Measurements from ENCODE around the gene ENPP7. TPM values are rescaled to one million over a fixed set of nuclear protein-coding genes. Genes with fewer than 3 reads are reported as not detected.
A peak's percentile ranks its signal among the peaks of the same experiment; 100 is the strongest.

ENPP7 gene
- total and polyA plus RNA-seq, 8 donors, result 0.05 to 0.15 (median 0.12) TPM; not detected in 3

- FAIRE-seq (no peak), DNase-seq (peak in 1 of 6 donors; percentile 56), ATAC-seq (no peak)
- Histone ChIP-seq H3K27ac (no peak overlapping the region), H3K36me3 (no peaks in the 10 kb centered on the region), H3K27me3 (no peaks in the 10 kb centered on the region), H3K9me3 (no peaks in the 10 kb centered on the region), H3K4me1 (no peaks in the 10 kb centered on the region), H3K4me3 (no peak overlapping the region)
- intact Hi-C loops (cut with DNase I), result no loop called here
- TF ChIP-seq CTCF (IDR thresholded peaks at IDR 0.05), result no peak
- WGBS, 2 donors, result 56 to 71% methylated on average over 26 to 29 of the region's 29 CpGs
These were observed 46.4 kb upstream of the ENPP7 start for GRCh38 chr17:79684132-79684985.

GRCh38 chr17:79685121-79685520 is 45.6 kb upstream of the ENPP7 start:
- 42 to 48% methylated on average over 9 of the region's 9 CpGs for WGBS, 2 donors
- FAIRE-seq (no peak), ATAC-seq (no peak), DNase-seq (peak in 1 of 6 donors; percentile 45)
- H3K9me3 ChIP-seq, result no peaks in the 10 kb centered on the region
- intact Hi-C loops (cut with DNase I), result no loop called here
- H3K4me3 ChIP-seq, result no peak overlapping the region
- H3K27me3 ChIP-seq, result no peaks in the 10 kb centered on the region
- no peak for TF ChIP-seq CTCF (IDR thresholded peaks at IDR 0.05)
- H3K36me3 ChIP-seq, result no peaks in the 10 kb centered on the region
- no peak overlapping the region for H3K27ac ChIP-seq
- H3K4me1 ChIP-seq, result no peaks in the 10 kb centered on the region

DNA sequence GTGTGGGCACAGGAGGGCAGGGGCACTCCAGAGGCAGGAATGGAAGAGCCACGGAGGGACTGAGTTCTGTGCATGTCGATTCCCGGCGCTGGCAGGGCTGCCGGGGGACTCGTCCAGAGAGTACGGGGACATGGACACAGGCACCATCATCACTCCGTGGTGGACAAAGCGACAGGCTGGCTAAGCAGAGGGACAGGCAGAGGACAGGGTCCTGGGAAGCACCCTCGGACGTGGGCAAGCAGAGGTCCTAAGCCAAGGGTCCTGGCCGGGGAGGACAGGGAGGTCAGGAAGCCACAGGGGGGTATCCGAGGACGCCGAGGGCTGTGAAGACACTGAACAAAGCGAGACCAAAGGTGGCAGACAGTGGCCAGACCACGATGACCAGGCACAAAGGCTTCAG is 44.3 kb upstream of the ENPP7 start:
- no peaks in the 10 kb centered on the region for H3K27me3 ChIP-seq
- no peak overlapping the region for H3K4me3 ChIP-seq
- ATAC-seq (no peak), DNase-seq (peak in 1 of 6 donors; percentile 40), FAIRE-seq (no peak)
- no peaks in the 10 kb centered on the region for H3K9me3 ChIP-seq
- no peak for TF ChIP-seq CTCF (IDR thresholded peaks at IDR 0.05)
- no peaks in the 10 kb centered on the region for H3K36me3 ChIP-seq
- WGBS, 2 donors, result 68 to 76% methylated on average over 17 of the region's 17 CpGs
- no peaks in the 10 kb centered on the region for H3K4me1 ChIP-seq
- H3K27ac ChIP-seq, result no peak overlapping the region
- intact Hi-C loops (cut with DNase I), result no loop called here

DNA sequence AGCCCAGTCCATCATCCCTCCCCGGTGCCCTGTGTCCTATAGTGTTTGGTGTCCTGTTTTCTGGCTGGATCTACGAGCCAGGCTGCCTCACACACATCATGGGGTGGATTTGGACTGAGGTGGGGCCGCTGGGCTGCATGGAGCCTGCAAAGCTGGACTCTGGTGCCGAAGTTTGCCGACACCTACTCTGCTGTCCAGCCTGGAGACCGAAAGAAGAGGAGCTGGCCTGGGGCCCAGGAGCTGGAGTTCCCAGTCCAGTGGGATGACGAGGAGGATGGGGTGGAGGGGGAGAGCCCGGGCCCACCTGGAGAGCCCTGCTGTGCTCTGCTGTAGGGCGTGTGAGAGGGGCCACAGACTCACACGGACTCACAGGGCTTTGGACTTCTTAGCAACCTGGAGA is 40.3 kb upstream of the ENPP7 start:
- ATAC-seq (no peak), FAIRE-seq (no peak), DNase-seq (no peak)
- Histone ChIP-seq H3K27ac (no peak overlapping the region), H3K36me3 (no peaks in the 10 kb centered on the region), H3K9me3 (no peaks in the 10 kb centered on the region), H3K27me3 (no peaks in the 10 kb centered on the region), H3K4me1 (no peaks in the 10 kb centered on the region), H3K4me3 (no peak overlapping the region)
- intact Hi-C loops (cut with DNase I), result no loop called here
- no peak for TF ChIP-seq CTCF (IDR thresholded peaks at IDR 0.05)
- WGBS, 2 donors, result 46 to 56% methylated on average over 10 of the region's 10 CpGs

Data from pancreas (tissue), 10 donors.